Activated T-cell treated with anti-CD3 and anti-CD28 coated beads for 48 hours (primary cell): ENCODE measurements around the gene ENGASE.

Source experiments
- DNase-seq: peaks from one replicate; pipeline ENCODE4 v3.0.0-alpha.2; 2020; ENCODE audit warnings: low read depth

ENGASE gene

DNA sequence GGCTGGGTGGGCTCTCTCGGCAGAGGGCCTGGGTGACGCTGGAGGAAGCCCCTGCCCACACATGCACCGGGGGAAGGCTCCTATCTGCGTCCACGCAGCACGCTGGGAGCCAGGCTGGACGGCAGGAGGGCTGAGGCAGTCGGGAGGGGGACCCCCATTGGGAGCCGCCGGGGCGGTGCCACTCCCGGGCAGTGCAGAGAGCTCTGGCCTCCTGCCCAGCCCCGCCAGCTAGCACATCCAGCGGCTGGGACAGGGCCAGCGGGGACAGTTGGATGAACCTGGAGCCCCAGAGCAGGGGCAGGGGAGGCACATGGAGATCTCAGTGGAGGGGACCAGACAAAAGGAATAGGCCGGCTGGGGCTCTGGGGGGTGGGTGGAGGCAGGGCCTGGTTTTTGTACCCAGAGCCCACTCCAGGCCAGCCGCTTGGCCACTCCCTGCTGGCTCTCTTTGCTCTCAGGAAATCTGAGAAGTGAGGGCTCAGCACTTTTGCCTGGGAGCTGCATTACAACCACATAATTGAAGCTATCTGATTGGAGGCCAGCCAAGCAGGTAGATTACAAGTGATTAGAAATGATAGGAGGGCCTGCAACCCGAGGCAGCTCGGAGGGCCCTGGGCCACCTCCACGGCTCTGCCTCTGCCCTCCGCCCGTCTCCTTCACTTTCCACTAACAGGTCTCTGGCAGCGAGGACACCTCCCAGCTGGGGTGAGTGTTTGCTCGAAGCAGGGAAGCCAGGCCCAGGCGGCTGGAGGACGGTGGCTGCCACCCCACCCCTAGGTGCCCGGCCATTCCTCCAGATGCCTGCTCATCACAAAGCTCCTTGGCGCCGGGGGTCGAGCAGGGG is 40.1 kb downstream of the ENGASE start:
- no peak for DNase-seq

DNA sequence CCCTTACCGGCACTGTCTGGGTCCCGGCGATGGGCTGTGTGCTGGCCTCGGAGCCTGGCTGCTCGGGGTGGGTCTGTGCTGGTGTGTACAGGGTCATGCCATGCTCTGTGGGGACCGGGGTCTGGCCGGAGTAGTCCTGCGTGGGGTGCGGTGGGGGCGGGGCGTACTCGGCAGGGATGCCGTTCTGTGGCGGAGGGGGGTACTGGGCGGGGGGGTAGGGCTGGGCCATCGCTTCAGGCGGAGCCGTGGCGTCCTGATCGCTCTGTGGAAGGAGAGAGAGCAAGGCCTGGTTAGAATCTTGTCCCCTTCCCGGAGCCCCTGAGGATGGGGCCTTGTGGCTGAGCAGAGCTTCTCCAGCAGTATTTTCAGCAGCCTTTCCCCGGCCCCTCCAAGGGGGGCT is 40.9 kb downstream of the ENGASE start:
- DNase-seq = no peak

DNA sequence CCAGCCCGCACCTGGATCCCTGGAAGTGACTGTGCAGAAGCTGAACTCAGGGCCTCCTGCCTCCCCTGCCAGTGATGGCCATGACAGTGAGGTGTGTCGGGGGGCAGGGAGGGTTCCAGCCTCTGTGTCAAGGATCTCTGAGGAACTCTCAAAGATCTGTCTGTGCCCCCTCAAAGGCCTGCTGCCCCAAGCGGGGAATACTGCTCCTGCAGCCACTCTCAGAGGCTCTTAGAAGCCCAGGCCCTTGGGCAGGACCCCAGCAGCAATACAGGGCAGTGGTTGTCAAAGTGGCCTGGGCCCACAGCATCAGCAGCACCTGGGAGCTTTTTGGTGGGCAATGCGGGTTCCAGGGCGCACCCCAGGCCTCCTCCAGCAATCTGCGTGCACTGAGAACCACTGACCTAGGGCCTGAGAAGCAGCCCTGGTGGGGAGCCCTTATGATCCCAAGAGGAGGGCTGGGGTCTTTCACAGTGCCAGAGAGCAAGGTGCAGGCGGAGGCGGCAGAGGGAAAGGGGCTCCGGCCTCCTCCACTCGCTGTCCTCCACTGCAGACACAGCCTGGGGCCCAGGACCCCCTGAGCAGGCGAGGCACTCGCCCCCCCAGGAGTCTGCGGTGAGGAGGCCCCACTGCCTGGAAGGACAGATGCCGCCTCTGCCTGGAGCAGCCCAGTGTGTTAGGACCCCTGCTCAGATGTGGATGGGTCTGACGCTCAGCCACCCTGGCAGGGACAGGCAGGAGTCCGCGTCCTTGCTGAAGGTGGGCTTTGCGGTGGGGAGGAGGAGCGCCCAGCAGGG is 42.1 kb downstream of the ENGASE start:
- no peak for DNase-seq

DNA sequence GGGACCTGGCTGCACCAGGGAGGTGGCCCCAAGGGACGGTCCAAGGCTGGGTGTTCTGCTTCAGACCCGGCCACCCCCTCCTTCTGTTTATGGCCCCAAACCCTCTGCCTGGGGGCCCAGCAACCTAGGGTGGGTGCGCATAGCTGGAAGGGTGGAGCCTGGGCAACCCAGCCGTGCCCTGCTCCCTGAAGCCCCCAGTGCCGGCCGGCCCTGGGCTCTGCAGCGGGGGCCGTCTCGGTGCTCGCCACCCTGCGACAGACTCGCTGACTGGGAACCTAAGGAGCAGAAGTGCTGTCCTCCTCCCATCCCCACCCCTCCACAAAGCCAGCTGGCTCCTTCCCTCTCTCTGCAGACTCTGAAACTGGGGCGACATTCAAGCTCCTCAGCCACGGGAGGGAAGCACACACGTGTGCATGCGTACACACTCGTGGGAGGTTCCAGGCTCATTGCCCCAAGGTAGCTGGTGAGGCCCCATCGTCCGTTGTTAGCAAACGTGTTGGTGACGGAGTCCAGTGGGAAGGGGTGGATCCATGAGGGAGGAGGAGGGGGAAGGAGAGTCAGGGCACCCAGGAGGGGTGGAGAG is 43.4 kb downstream of the ENGASE start:
- no peak for DNase-seq

DNA sequence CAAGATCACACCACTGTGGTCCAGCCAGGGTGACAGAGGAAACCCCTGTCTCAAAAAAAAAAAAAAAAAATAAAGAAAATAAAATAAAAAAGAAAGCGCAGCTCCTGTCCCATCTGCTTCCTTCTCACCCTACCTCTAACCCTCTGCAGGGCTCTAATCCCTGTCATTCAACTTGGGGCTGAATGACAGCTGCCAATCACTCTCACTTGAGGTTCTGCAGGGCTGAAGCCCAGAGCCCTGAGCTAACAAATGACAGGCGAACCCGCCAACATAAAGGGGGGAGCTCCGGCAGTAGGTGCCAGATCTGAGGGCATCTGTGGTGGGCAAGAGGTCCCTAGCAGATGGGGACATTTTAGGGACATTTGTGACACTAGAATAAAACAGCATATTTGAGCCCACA is 44.3 kb downstream of the ENGASE start:
- DNase-seq = no peak

DNA sequence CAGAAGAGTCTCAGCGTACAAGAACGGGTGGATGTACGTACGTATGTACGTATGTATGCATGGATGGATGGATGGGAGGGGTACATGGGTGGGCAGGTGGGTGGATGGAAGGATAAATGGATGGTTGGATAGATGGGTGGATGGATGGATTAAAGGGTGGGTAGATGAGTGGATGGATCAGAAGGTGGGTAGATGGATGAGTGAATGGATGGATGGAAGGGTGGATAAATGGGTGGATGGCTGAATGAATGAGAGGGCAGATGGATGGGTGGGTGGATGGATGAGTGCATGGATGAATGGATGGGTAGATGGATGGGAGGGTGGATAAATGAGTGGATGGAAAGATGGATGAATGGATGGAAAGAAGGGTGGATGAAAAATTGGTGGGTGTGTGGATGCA is 45.6 kb downstream of the ENGASE start:
- DNase-seq = no peak

DNA sequence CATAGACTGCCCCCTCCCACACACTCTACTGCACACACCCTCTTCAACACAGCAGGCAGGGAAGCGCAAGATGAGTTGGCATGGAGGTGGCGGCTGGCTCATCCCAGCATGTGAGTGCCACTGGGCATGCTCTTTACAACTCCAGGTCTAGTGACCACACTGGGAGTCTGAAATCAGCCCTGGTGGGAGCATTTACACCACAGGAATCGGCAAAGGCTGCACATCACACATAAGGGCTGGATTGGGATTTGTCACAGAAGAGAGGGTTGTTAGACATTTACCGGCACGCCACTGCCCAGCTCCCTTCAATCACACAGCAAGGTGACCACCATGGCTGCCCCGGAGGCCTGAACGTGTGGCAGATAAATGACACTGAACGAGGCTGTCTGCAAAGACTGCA is 49.4 kb downstream of the ENGASE start:
- DNase-seq = no peak

DNA sequence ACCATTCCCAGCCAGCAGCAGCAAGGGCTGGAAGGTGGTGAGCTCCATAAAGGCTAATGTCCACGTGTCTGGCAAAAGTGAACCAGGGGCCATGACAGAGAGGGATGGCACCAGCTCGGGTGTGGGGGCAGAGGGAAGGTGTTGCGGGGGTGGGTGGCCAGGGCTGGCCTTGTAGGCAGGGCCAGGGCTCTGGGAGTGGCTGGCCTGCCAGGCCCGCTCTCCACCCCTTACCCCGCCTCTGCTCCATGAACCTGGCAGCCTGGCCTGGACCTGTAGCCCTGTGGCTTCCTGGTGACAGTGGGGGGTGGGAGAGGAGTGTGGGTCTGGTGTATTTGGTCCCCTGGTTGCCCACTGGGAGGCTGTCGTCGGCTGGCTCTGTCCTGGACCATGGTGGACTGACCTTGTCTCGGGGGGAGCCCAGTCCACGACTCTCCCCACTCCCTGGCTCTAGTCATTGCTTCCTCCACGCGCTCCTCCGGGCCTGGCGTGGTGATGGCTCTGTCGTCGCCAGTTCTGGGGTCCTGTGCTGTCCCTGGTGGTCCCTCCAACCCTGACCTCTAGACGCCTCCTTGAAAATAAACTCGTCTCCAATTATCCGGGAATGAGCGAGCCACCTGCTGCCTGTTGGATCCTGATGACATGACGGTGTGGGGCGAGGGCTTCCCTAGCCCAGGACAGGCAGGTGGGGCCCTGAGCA is 50.0 kb downstream of the ENGASE start:
- no peak for DNase-seq

DNA sequence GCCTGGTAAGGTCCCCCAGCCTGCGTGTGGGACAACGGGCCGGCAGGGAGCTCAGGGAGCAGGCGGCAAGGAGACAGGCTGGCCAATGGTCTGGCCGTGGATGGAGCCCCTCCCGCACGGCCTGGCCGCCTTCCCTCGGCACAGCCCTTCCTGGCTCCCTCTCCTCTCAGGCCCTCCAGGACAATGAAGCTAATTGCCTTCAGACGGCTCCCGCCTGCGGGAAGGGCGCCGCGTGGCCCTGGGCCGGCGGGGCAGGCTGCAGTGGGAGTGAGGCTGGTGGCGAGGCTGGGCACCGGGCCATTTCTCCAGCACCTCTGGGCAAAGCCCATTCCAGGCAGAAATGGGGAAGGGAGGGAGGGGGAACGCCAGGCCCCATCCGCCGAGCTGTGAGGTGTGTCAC is 50.9 kb downstream of the ENGASE start:
- DNase-seq = no peak

DNA sequence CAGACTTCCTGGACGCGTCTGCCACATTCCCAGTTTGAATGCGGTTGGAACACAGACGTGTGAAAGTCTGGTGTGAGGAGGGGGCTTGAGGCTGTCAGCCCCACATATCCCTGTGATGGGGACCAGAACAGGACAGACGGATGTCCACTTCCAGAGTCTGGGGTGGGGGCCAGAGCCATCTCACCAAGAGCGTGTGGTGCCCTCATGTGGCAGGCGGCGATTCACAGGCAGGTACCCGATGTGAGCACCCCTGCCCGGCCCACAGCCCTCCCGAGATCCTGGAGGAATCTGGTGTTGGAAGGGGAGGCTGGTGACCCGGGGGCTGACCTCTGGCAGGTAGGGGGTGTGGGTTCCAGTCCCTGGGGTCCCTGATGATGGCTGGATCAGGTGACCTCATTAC is 51.5 kb downstream of the ENGASE start:
- DNase-seq = no peak

DNA sequence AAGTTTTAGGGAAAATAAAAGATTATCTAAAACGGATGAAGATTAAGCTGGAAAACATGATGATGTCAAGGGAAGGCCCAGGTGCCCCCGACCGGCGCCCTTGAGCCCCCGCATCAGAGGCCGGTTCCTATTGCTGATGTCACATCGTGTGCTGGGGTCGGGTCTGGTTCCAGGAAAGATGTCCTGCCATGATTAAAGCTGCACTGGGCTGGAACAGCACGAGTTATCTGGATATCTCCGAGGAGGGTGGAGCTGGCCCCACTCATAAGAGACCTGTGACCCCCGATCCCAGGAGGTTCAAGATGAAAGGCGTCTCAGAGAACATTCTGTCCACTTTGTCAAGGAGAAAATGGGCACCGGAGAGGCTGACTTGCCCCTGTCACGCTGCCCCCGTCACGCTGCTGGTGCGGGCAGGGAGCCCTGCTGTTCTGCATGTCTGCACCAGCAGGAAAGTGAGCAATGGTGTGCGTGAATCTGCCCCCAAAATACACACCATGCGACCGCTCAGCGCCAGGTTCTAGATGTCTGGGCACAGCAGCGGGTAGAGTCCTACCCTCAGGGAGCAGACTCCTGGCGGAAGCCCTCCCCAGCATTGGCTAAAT is 53.0 kb downstream of the ENGASE start:
- DNase-seq = no peak

DNA sequence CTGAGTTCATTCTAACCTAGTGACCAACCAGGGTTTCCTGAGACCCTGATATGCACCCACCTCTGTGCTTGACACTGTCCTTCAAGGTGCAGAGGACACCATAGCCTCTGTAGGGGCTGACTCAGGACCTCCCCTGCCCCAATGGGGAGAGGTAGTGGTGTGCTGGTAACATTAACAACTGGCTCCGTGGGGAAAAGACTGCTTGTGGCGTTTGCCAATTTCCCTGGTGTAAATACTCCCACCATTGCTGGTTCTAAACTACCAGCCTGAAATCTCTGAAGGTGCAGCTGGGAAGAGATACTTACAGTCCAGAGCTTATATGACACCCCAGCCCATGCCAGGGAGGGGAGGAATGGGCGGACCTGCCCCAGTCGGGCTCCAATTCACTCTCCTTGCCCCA is 54.9 kb downstream of the ENGASE start:
- DNase-seq = no peak

DNA sequence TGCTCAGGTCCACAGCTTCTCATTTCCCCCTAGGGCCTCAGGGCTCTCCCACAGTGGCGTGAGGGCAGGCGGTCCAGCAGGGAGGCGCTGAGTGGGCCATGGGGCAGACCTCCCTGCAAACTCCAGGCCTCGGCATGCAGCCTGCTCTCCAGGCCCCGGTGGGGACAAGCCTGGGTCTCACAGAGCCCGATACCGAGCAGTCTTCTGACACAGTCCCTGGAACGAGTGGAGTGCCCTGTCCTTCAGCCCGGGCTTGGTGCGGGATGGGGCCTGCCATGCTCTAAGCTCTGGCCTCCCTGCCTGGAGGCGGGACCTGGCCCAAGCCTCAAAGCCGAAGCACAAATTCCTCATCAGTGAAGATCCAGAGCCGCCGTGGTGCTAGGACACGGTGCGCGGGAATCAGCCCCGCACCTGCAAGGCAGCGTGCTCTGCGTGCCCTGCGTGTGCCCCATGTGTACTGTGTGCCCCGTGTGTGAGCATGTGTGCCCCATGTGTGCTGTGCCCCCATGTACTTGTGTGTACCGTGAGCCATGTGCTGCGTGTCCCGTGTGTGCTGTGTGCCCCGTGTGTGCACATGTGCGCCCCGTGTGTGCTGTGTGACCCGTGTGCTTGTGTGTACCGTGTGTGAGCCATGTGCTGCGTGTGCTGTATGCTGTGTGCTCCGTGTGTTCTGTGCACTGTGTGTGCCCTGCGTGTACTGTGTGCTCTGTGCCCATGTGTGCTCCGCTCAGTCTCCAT is 56.1 kb downstream of the ENGASE start:
- DNase-seq = no peak

DNA sequence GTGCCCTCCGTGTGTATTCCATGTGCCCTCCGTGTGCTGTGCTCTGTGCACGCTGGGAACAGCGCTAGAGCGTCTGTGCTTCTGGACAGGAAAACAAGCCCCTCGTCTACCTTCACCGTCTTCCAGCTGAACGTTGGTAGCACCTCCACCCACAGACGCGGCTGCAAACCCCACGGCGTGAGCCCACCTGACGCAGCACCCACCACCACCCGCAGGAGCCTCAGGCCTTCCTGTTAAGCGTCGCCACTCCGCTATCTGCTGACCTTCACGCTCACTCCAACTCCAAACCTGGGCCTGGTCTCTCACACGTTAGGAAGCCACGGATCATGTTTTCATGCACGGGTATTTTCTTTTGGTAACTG is 56.6 kb downstream of the ENGASE start:
- no peak for DNase-seq

DNA sequence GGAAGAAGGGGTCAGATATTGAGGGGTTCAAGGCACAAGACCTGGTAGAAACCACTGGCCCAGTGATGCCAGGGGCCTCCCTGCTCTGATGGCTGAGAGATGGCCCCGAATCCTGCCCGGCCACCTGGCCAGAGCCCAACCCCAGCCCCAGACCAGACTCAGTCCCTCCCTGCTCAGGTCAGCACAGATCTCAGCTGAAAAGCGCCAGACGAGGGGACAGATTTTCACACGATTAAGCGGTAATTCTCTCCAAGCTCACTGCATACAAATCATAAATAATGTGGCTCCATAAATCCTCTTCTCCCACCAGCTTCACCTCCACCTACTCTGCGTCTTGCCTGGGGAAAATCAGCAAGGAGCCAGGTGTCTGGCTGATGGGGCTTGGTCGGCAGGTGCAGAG is 57.1 kb downstream of the ENGASE start:
- DNase-seq = no peak

DNA sequence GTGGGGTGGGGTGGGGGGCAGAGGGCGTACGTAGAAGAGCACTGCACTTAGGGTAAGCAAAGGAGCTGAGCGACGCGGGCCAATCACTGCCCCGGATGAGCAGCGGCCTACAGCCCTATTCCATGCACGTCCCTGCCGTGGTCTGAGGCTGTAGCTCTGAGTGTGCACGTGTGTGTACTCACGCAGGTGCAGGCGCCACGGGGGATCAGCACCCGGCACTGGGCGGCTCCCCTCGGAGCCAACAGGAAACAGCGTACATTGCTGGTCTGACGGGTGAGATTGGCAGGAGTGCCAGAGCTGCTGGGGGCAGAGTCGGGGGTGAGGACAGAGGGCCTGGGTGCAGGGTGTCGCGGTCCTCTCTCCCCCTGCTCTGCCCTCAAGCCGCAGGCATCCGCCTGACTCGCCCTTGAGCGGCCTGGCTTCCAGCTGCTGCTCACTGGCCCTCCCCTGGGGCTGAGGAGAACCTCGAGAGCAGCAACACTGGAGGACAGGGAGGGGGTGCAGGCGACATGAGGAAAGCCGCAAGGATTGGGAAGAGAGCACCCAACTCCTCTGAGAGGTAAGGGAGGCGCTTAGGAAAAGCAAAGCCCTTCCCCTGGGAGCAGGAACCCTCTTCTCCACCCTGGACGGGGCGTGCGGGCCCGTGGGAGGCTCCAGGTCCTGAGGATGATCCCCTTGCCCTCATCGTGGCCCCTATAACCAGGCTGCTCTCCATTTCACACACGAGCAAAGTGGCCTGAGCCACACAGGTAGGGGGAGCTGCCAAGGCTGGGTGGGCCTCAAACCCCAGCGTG is 57.8 kb downstream of the ENGASE start:
- DNase-seq = no peak

DNA sequence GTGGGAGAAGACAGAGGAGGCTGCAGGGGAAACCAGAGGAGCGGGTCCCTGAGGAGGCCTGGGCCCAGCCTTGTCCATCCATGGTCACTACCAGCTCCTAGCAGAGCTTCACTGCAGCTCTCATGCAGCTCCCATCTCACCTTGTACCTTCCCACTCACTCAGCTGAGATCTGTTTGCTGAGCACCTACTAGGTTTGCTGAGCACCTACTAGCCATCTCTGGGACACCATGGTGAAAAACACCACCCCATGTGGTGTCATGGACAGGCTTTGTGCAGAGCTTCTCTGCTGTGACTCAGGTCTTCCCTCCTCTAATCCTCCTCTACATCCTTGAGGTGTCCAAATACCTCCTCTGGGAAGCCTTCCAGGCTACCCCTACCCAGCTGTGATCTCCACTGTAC is 58.6 kb downstream of the ENGASE start:
- DNase-seq = no peak

DNA sequence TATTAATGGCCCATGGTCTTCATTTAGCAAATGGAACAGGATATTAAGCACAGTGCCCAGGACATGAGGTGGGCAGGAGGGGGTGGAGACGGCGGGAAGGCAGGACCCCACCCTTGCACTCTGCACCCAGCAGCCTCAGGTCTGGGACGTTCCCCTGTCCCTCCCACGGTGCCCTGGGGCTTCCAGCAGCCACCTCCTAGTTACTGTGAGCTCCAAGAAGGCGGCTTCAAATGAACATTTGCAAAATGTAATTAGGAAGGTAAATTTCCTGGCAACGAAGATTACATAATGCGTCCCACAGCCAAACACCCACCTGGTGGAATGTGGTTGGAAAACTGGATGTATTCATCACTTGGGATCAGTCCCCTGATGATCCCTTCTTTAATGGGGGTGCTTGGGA is 59.4 kb downstream of the ENGASE start:
- no peak for DNase-seq

DNA sequence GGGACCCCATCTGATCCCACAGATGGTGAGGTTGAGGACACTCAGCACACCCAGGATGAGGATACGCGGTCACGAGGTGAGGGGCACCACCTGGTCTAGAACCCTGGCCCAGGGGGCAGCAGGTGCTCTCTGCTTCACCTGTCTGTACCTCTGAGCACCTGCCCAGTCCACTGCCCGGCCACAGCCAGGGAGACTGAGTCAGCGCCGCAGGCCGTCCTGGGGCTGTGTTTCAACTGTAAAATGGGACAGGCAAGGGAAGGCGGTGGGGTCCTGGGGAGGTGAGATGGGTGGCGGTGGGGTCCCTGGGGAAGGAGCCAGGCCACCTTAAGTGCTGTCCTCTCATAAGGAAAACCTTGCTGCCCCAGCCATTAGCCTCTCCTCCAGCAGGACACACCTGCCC is 60.4 kb downstream of the ENGASE start:
- no peak for DNase-seq

DNA sequence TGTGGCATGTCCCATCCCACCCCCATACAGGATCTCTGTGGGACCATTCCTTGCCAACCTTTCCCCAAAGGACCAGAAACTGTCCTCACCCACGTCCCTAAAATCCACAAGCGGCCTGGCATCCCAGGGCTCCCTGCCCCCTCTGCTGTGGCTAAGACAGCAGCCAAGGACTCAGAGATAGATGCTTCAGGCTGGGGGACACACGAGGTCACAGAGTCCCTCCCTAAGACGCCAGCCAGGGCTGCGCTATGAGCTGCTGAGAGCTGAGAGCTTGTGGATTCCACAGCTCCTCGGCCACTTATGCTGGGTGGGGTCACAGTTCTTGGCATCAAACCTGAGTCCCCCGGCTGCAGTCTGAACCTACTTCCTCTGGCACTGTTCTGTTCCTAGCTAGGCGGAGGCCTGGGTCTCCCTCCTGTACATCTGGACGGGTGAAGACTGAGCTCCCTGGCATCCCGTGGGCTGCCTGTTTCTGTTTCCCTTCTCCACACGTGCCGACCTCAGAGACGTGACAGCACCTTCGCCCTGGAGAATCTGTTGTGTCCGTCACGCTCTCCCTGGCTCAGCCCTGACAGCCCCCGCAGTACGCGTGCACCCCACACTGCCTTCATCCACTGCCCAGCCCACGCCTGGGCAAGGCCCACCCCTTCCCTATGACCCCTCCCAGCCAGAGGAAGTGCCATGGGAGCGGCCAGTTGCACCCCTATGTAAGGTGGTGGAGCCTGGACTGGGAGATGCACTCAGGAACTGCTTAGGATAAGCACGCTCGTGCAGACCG is 61.2 kb downstream of the ENGASE start:
- DNase-seq = no peak
